Fibroblast of lung (primary cell): ENCODE results near the gene VPS45.

Source experiments
- CTCF ChIP-seq, 2 donors: IDR thresholded peaks in 1 of 2; conservative IDR thresholded peaks in 1 of 2; 1 replicate in 1 of 2; 2 replicates in 1 of 2; pipeline ENCODE4 v1.5.1; 2011 to 2012; ENCODE audit warnings: low read length in 2 of 2, control low read depth in 1 of 2, inconsistent platforms in 1 of 2, low read depth in 1 of 2, mild to moderate bottlenecking in 1 of 2
- EZH2 ChIP-seq: IDR thresholded peaks from 2 replicates; pipeline ENCODE4 v1.5.1; 2012; ENCODE audit warnings: low read length, control low read depth, mild to moderate bottlenecking; ENCODE audit errors: missing control alignments

- no peak for TF ChIP-seq CTCF (conservative IDR thresholded peaks at IDR 0.05 in 1 of 2, IDR thresholded peaks at IDR 0.05 in 1 of 2; ENCODE audit: low read depth in 1 of 2, low read length in 2 of 2)
- no peak for TF ChIP-seq EZH2
Measured at GRCh38 chr1:150171801-150172200, 104.2 kb downstream of the VPS45 start.
